ENCODE results near the gene YJEFN3. TPM values are rescaled to one million over a fixed set of nuclear protein-coding genes. Genes with fewer than 3 reads are reported as not detected.

Gene YJEFN3
- total RNA-seq, 1 donor from 2014 or later: 21.6 TPM

DNA sequence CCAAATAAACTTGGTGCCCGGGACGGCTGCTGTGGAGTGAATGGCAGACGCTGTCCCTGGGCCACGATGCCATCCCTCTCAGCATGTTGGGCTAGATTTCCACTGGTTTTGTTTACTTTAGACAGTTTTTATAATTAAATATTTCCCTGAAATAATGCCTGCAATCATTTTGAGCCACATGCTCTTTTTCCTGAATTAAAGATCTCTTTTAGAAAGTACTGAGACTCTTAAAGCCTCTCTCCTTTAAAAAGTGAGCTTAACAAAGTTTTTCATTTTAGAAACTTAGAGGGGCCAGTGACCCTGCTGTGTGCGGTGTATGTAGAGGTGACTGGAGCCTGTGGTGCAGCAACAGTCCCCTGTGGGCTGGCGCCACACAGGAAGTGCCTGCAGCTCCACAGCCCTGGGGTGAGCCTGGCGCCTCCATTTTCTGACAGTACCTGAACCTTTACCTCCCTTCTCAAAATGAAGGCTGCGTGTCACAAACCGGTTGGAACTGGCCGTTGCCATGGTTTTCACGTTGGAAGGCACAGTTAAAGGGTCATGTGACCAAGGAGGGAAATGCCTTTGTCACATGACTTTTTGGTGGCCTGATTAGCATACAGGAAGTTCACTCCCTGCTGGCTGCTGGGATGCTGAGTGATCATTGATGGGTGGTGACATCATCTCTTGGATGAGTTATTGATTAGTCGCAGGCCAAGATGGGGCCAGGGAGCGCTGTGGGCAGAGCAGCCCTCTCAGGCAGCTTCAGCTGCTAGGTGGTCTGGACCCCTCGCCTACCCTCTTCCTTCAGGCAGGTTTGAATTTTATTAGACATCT lies 39.6 kb upstream of the YJEFN3 start:
- H3K4me3 Mint-ChIP-seq (ENCODE audit: unreplicated experiment): peak overlapping the region; percentile 80
- peak; percentile 80 for DNase-seq
- no peak for TF ChIP-seq CTCF (IDR thresholded peaks at IDR 0.05; ENCODE audit: partially characterized antibody, unreplicated experiment)
- H3K27me3 Mint-ChIP-seq (ENCODE audit: unreplicated experiment): peaks cover 31% of the 10 kb centered on the region
- H3K27ac Mint-ChIP-seq (ENCODE audit: unreplicated experiment): peak overlapping the region; percentile 100
- no peaks in the 10 kb centered on the region for H3K36me3 Mint-ChIP-seq (ENCODE audit: unreplicated experiment)
- H3K4me1 Mint-ChIP-seq (ENCODE audit: low read depth, unreplicated experiment): peaks cover 53% of the 10 kb centered on the region
- H3K9me3 Mint-ChIP-seq (ENCODE audit: unreplicated experiment): peaks cover 32% of the 10 kb centered on the region

DNA sequence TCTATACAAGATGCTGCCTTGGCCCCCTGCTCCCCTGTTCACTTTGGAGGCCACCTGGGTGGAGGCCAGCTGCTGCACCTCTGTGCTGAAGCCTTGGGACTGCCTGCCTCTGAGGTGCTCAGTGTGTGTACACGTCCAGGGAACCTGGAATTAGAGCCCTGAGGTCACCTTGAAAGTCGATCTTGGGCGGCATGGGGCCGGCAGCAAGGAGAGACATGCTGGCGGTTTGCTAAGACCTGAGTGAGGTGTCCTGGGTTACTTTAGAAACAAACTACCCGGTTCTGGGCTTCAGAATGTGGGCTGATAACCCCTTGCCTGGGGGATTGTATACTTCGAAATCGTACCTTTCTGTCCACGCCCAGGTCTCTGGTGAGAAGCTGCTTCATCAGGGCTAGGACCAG lies 38.9 kb upstream of the YJEFN3 start:
- Mint-ChIP-seq H3K9me3 (ENCODE audit: unreplicated experiment) (peaks cover 32% of the 10 kb centered on the region), H3K27me3 (ENCODE audit: unreplicated experiment) (peaks cover 30% of the 10 kb centered on the region), H3K36me3 (ENCODE audit: unreplicated experiment) (no peaks in the 10 kb centered on the region), H3K27ac (ENCODE audit: unreplicated experiment) (peak overlapping the region; percentile 100), H3K4me1 (ENCODE audit: low read depth, unreplicated experiment) (peaks cover 52% of the 10 kb centered on the region), H3K4me3 (ENCODE audit: unreplicated experiment) (peak overlapping the region; percentile 80)
- DNase-seq: no peak
- TF ChIP-seq CTCF (IDR thresholded peaks at IDR 0.05; ENCODE audit: partially characterized antibody, unreplicated experiment): no peak

DNA sequence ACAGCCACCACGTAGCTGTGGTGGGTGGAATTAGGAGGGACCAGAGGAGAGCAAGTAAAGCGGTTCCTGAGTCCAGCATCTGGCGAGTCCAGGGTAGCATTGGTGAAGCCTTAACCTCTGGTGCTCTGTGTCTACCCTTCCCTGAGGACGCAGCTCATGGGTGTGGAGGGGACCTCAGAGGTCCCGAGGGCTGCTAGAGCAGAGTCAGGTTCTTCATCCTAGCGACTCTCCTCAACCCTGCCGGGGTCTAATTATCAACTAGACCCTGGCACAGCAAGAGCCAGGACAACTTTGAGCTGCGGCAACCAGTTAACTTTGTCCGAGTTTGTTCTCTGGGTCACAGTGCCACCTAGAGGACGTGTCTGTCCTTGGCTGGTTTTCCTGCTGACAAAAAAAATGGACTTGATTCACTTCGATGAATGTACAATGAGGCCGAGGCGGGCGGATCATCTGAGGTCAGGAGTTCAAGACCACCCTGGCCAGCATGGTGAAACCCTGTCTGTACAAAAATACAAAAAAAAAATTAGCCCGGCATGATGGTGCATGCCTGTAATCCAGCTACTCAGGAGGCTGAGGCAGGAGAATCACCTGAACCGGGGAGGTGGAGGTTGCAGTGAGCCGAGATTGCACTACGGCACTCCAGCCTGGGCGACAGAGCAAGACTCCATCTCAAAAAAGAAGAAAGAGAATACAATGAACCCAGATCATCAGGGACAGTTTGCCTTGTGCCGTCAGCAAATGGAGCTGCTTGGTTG lies 38.3 kb upstream of the YJEFN3 start:
- H3K4me1 Mint-ChIP-seq (ENCODE audit: low read depth, unreplicated experiment): peaks cover 47% of the 10 kb centered on the region
- H3K27ac Mint-ChIP-seq (ENCODE audit: unreplicated experiment): peak overlapping the region; percentile 100
- peaks cover 26% of the 10 kb centered on the region for H3K27me3 Mint-ChIP-seq (ENCODE audit: unreplicated experiment)
- H3K4me3 Mint-ChIP-seq (ENCODE audit: unreplicated experiment): peak overlapping the region; percentile 80
- H3K9me3 Mint-ChIP-seq (ENCODE audit: unreplicated experiment): peaks cover 26% of the 10 kb centered on the region
- DNase-seq: peak; percentile 83
- H3K36me3 Mint-ChIP-seq (ENCODE audit: unreplicated experiment): no peaks in the 10 kb centered on the region
- TF ChIP-seq CTCF (IDR thresholded peaks at IDR 0.05; ENCODE audit: partially characterized antibody, unreplicated experiment): peak; percentile 85

DNA sequence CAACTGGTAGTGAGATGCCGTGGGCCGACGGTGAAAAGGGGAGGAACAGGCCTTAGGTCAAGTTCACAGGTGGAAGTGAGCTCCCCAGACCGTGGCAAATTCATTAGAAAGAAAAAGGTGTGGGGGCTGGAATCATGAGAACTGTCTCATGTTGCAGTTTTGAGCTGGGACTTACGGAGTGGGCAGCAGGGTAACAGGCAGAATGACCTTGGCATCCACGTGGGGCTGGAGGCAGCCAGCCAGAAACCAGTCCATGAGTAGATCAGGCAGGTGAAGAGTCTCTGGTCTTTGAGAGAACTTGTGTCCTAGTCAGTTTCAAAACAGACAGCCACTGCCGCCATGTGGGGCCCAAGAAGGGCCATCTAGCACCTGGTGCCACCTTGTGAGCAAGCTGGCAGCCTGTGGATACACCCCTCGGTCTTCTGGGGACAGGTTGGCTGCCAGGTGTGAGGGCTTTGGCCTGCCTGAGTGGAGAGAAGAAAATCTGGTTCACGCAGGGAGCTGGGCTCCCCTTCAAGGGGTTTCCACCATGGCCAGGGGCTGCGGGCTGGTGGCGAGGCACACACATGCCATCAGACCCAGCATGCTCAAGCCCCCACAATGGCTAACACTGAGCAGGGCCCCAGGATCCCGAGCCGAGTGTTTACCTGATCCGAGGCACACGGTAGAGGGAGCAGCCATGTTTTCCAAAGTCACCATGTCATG lies 37.2 kb upstream of the YJEFN3 start:
- H3K4me3 Mint-ChIP-seq (ENCODE audit: unreplicated experiment): no peak overlapping the region
- DNase-seq: no peak
- peaks cover 20% of the 10 kb centered on the region for H3K9me3 Mint-ChIP-seq (ENCODE audit: unreplicated experiment)
- H3K27ac Mint-ChIP-seq (ENCODE audit: unreplicated experiment): peak overlapping the region; percentile 62
- H3K36me3 Mint-ChIP-seq (ENCODE audit: unreplicated experiment): no peaks in the 10 kb centered on the region
- peaks cover 38% of the 10 kb centered on the region for H3K4me1 Mint-ChIP-seq (ENCODE audit: low read depth, unreplicated experiment)
- H3K27me3 Mint-ChIP-seq (ENCODE audit: unreplicated experiment): peaks cover 16% of the 10 kb centered on the region
- TF ChIP-seq CTCF (IDR thresholded peaks at IDR 0.05; ENCODE audit: partially characterized antibody, unreplicated experiment): no peak

All from glutamatergic neuron (in vitro differentiated cells).